ENCODE results near the gene CD300A.

DNA sequence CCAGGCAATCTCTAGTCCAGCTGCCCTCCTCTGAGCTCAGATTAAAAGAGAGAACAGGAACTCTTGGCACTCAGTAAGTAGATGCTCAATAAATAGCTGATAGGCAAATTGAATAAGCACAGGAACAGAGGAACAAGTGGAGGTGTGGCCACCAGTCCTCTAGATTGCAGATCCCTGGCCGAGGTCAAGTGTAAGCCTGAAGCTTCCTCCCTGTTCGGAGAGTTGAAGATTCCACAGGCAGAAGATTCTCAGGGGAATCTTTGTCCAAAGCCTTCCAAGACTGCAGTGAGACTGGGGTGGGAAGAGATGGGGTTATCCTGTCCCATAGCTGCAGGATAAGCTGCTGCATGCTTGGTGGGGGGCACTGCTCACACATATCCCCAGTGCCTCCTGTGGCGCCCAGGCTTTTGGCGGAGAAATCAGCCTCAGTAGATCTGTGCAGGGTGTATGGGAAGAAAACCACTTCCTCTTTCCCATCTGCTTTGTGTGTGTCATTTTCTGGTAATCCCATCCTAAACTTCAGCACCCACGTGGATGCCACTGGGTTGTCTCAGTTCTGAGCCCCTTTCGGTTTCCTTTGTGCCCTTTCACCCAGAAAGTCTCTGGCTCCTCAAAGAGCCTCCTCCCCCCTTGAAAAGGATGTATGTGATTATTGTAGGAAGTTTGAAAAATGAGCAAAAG lies 12.1 kb downstream of the CD300A start:
- TF ChIP-seq CTCF (IDR thresholded peaks at IDR 0.05), result no peak
- no peak for TF ChIP-seq POLR2A (IDR thresholded peaks at IDR 0.05)

Data from adrenal gland (tissue), 5 donors.